GM19463 (cell line): ENCODE data around the gene FGF16.
"Not testable (repeated sequence)": the region's sequence is repeated elsewhere in the genome, so short reads cannot be mapped to it uniquely, and the experiment has no call there.

Source experiments
- ATAC-seq: cut with Tn5 transposase; IDR thresholded peaks from one replicate; pipeline ENCODE4 v1.9.1; 2021; ENCODE audit warnings: mild to moderate bottlenecking, moderate library complexity; ENCODE audit not compliant: unreplicated experiment

The FGF16 gene

GRCh38 chrX:77446908-77447652, at the start of gene FGF16:
TSS of gene FGF16 (plus strand) at chrX:77447389. CDS start at chrX:77447675, 286 bp downstream.
- no peak for ATAC-seq

GRCh38 chrX:77398330-77398954, 48.7 kb upstream of the FGF16 start:
- ATAC-seq = no peak

DNA sequence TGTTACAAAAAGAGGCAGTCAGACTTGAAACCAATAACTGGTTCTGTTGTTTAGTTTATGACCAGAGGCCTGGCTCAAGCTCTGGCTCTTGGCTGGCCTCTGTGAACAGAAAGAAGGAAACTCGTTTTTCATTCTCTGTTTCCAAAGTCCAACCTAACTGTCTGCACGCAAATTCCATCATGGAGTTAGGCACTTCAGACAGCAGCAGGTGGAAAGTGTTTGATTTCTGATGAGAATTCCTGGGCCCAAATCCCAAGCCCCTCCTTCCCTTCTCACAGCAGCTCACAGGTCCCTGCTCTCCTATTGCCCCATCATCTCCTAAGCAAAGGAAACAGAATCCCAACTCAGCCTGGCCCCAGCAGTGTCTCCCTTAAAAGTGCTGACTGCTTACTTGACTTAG, 42.8 kb upstream of the FGF16 start:
- no peak for ATAC-seq

DNA sequence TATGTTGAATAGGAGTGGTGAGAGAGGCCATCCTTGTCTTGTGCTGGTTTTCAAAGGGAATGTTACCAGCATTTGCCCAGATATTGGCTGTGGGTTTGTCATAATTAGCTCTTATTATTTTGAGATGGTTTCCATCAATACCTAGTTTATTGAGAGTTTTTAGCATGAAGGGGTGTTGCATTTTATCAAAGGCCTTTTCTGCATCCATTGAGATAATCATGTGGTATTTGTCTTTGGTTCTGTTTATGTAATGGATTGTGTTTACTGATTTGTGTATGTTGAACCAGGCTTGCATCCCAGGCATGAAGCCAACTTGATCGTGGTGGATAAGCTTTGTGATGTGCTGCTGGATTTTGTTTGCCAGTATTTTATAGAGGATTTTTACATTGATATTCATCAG, 39.4 kb upstream of the FGF16 start:
- ATAC-seq = not testable (repeated sequence)

- no peak for ATAC-seq
These were observed 34.6 kb upstream of the FGF16 start for GRCh38 chrX:77412631-77413030.

DNA sequence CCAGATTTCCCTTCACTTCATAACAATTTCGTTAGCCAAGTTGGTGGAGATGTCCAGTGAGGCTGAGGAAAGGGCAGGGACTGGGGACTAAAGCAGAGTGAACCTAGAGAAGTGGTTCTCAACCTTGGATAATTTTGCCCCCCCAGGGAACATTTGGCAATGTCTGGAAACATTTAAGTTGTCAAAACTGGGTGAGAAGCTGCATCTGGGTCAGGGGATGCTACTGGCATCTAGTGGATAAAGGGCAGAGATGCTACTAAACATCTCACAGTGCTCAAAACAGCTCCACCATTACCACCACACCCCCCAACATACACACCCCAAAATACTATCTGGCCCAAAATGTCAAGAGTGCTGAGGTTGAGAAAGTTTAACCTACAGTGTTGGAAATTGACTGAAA, 32.0 kb upstream of the FGF16 start:
- ATAC-seq = no peak

DNA sequence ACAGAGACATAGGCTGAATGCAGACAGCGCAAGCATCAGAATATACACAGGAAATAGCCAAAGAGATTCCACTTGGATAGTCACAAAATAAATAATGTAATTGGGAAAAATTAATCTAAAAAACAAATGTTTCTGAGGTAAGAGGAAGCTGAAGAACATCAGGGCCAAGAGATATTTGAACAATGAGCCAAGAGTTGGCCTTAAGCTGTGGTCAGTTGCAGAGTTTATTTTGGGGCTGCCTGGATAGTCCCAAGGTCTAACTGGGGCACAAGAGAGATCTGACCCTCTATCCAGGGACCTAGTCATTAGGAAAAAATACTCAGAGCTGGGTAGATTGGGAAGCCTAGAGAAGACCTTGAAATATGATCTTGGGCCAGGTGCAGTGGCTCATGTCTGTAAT, 31.3 kb upstream of the FGF16 start:
- ATAC-seq = no peak

GRCh38 chrX:77422891-77423648, 24.1 kb upstream of the FGF16 start:
- no peak for ATAC-seq

- ATAC-seq = no peak
These were observed 20.4 kb upstream of the FGF16 start for GRCh38 chrX:77426811-77427210.

GRCh38 chrX:77427611-77428010, 19.6 kb upstream of the FGF16 start:
- no peak for ATAC-seq

DNA sequence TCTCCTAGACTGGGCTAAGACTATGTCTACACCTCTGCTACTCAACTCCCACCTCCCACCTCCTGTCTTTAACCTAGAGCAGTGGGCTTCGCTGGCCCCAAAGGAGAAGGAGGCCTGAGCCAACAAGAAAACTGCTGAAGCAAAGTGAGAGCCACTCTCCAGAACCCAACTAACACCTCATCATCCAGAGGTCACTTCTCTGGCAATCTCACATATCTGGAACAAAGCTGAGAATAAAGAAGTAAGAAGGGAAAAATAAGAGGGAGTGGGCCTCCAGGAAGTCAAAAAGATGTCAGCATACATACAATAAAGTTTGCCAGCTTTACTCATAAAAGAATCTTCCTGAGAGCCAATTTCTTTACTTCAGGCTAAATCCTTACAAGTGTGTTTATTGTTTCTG, 18.6 kb upstream of the FGF16 start:
- ATAC-seq = no peak

- no peak for ATAC-seq
These were observed 16.0 kb upstream of the FGF16 start for GRCh38 chrX:77431227-77431626.

GRCh38 chrX:77433001-77433400, 14.2 kb upstream of the FGF16 start:
- ATAC-seq = peak; percentile 57

DNA sequence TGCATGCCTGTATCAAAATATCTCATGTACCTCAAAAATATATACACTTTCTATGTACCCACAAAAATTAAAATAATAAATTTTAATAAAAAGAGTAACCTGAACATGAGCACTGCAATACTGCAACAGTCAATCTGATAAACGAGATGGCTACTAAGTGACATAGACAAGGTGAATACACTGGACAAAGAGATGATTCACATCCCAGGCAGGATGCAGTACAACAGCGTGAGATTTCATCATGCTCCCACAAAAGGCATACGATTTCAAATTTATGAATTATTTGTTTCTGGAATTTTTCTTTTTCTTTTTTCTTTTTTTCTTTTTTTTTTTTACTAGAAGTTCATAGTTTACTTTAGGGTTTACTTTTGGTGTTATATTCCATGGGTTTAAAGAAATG, 12.2 kb upstream of the FGF16 start:
- no peak for ATAC-seq

GRCh38 chrX:77436271-77436670, 10.9 kb upstream of the FGF16 start:
- no peak for ATAC-seq

DNA sequence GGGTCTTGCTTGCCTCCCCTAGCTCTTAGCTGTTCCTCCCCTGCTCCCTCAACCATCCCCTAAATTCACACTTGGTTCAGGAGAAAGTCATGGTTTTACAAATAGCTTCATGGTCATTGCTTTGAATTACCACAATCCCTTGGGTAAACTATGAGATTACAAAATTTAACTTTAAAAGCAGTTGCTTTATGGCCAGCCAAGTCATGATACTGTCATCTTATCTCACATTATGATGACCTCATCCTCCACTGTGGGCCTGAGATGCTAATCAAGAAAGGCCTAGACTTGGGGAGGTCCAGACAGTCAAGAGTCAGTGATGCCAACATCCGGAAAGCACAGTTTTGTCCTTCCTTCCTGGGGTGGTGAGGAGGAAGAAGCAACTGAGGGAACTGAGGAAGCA, 10.5 kb upstream of the FGF16 start:
- no peak for ATAC-seq

DNA sequence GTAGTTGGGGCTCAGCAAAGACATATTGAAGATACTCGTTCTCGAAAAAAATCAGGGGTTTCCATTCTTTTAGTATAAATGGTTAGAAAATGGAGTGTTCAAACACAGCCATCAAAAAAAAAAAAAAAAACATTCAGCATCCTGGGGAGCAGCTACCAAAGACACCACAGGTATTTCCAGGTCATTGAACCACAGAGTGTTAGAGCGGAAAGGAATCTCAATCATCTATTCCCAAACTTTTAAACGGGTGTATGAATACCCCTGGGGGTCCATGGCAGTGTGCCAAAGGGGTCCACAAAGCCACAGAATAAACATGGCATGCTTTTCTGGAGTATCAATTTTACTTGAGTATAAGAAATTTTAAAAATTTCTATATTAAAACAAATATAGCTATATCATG, 6.9 kb upstream of the FGF16 start:
- no peak for ATAC-seq

DNA sequence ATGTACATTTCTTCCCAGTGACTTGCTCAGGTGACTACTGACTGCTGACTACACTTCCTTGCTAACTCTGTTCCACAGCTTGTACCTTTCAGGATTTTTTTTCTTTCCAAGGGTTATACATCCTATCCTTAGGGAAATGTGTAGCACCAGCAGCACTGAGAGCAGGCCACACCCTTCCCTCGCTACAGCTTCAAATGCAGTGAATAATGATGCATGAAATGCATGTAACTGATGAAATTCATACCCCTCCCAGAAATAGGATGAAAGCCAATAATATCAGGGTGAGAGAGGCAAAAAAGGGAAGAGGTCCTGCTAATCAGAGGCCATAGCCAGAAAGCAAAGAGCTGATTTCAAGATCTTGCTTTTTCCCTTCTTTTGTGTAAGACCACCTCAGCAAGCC, 6.2 kb upstream of the FGF16 start:
- no peak for ATAC-seq

DNA sequence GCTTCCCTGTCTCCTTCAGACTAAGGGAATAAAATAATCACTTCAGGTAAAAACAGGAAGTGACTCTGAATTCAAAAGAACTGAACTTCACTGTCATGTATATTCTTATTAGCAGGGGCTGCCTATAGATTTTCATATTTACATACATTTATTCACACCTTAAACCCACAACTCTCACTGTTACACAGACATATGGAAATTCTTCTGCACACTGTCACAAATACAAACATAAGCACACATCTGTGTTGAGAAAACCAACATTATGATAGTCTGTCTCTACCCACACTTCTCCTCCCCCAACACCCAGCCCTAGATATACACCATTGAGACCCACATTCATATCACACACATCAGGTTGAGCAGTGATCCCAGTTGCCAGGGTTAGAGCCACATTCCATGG, 5.7 kb upstream of the FGF16 start:
- ATAC-seq = no peak

DNA sequence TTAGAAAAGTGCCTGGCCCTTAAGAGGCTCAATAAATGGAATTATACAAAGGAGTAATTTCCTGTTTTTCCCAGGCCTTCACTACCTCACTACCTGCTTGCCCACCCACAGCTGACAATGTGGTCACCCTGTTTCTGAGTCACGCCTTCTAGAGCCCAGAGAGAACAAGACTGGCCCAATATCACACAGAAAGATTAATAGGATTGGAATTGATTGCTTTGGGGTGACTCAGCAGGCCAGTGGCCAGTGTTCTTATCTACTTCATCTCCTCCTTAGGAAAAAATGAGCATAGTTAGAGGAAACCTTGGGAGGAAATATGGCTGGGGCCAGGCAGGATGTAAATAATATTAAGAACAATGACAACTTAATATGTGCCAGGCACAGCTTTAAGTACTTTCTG, 4.5 kb upstream of the FGF16 start:
- ATAC-seq = no peak

GRCh38 chrX:77444075-77444474, 3.1 kb upstream of the FGF16 start:
- ATAC-seq = no peak

GRCh38 chrX:77444545-77444944, 2.6 kb upstream of the FGF16 start:
- no peak for ATAC-seq
